ENCODE data around the gene STX8. TPM values are rescaled to one million over a fixed set of nuclear protein-coding genes. Genes with fewer than 3 reads are reported as not detected.

The STX8 gene
- total and polyA plus RNA-seq, 9 of the 15 experiments (the other 6 are each of a cell fraction or from before 2014, with no cell fraction given): 14.6 to 42.5 (median 22.1) TPM

- 7% methylated on average over 7 of the region's 7 CpGs for WGBS (ENCODE audit: insufficient coverage, low coverage, missing lambda C conversion rate)
These were observed 88.2 kb downstream of the STX8 start for GRCh38 chr17:9487406-9487805.

More at GRCh38 chr17:9487406-9487805, 88.2 kb downstream of the STX8 start:
- Histone ChIP-seq H3K79me2 (ENCODE audit: control insufficient read depth, insufficient read depth, low read length) (no peaks in the 10 kb centered on the region), H3K9me1 (ENCODE audit: control insufficient read depth, insufficient read depth, low read length) (no peaks in the 10 kb centered on the region), H3K4me1 (replicated peaks in 1 of 2; ENCODE audit: control insufficient read depth in 2 of 2, insufficient read depth in 2 of 2, low read length in 2 of 2) (no peaks in the 10 kb centered on the region), H3K4me3 (no peak overlapping the region), H3K36me3 (ENCODE audit: control insufficient read depth, insufficient read depth, low read length) (no peaks in the 10 kb centered on the region), H3K27ac (ENCODE audit: extremely low read depth, low read depth, low read length) (no peak overlapping the region), H4K20me1 (replicated peaks; ENCODE audit: control insufficient read depth, insufficient read depth, low read length) (no peaks in the 10 kb centered on the region), H2AFZ (ENCODE audit: low read depth, low read length) (no peak overlapping the region), H3K9ac (ENCODE audit: insufficient read depth in 1 of 2, low read depth in 2 of 2, low read length in 2 of 2) (no peak overlapping the region), H3K4me2 (ENCODE audit: insufficient read depth, low read length) (no peak overlapping the region), H3K9me3 (replicated peaks; ENCODE audit: control insufficient read depth, insufficient read depth, low read depth, low read length) (no peaks in the 10 kb centered on the region), H3K27me3 (ENCODE audit: control insufficient read depth in 2 of 2, insufficient read depth in 2 of 2, low read length in 2 of 2) (no peaks in the 10 kb centered on the region)
- intact Hi-C loops (cut with micrococcal nuclease): no loop called here
- FAIRE-seq (no peak), ATAC-seq (no peak), DNase-seq (ENCODE audit: extremely low read depth in 1 of 4, low spot score in 3 of 4) (no peak)
- BruUV-seq (replicated peaks): no TSS peak
- ChIA-PET POLR2A (no interaction called here), CTCF (ENCODE audit: low intra/inter-chr PET ratio) (no interaction called here)
- TF ChIP-seq TARDBP (IDR thresholded peaks at IDR 0.05): no peak
- TF ChIP-seq CREB3 (tag; conservative IDR thresholded peaks at IDR 0.05; ENCODE audit: low read depth): no peak
- no peak for TF ChIP-seq ZNF253 (CRISPR knock-in tag; conservative IDR thresholded peaks at IDR 0.05)
- no peak for TF ChIP-seq GTF2B (IDR thresholded peaks at IDR 0.05; ENCODE audit: extremely low read depth, insufficient read length)
- no peak for TF ChIP-seq NFIX (CRISPR knock-in tag; IDR thresholded peaks at IDR 0.05; ENCODE audit: low read depth)
- TF ChIP-seq PHF20 (IDR thresholded peaks at IDR 0.05; ENCODE audit: partially characterized antibody): no peak
- no peak for TF ChIP-seq ADNP (tag; IDR thresholded peaks at IDR 0.05)
- no peak for TF ChIP-seq ZBTB5 (IDR thresholded peaks at IDR 0.05)
- no peak for TF ChIP-seq MAFG (tag; conservative IDR thresholded peaks at IDR 0.05)
- no peak for TF ChIP-seq CXXC5 (CRISPR knock-in tag; IDR thresholded peaks at IDR 0.05)
- no peak for TF ChIP-seq TBP (optimal IDR thresholded peaks at IDR 0.05; ENCODE audit: low read depth, low read length)
- TF ChIP-seq NR0B1 (IDR thresholded peaks at IDR 0.05; ENCODE audit: partially characterized antibody): no peak
- no peak for TF ChIP-seq ZNF146 (CRISPR knock-in tag; IDR thresholded peaks at IDR 0.05; ENCODE audit: unreplicated experiment)
- TF ChIP-seq USF1 (CRISPR knock-in tag; IDR thresholded peaks at IDR 0.05): no peak
- TF ChIP-seq ZNF561 (CRISPR knock-in tag; conservative IDR thresholded peaks at IDR 0.05): no peak
- TF ChIP-seq POLR2A (conservative IDR thresholded peaks at IDR 0.05): no peak
- TF ChIP-seq RFX5 (IDR thresholded peaks at IDR 0.05; ENCODE audit: low read depth, low read length): no peak
- TF ChIP-seq ZNF217 (CRISPR knock-in tag; IDR thresholded peaks at IDR 0.05): no peak
- in situ Hi-C loops (cut with MboI): no loop called here
